GM20431 (cell line): ENCODE measurements around the gene RRBP1.

Experiments
- in situ Hi-C: fragments of 300-500 bp; cut with MseI, MboI; formaldehyde crosslinking; loops from one replicate; pipeline ENCODE4 v1.15.0; 2020; ENCODE audit warnings: low sequenced_read_pairs; ENCODE audit not compliant: unreplicated experiment

RRBP1 gene

DNA sequence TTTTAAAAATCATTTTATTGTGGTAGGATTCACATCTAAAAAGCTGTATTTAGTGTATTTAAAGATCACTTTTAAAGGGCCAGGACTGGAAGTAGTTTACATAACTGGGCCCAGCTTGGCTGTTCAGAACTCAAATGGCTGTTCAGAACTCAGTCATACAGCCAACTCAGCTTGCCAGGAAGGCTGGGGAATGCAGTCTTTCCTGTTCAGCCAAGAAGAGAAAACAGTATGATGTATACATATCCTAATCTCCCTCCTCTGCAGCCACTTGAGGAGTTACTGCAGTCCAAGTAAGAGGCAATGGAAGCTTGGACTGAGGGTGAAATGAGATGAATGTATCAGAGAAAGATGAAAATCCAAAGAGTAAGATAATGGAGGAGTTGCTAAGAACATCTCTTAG is 87.6 kb downstream of the RRBP1 start:
- in situ Hi-C loops = no loop called here

DNA sequence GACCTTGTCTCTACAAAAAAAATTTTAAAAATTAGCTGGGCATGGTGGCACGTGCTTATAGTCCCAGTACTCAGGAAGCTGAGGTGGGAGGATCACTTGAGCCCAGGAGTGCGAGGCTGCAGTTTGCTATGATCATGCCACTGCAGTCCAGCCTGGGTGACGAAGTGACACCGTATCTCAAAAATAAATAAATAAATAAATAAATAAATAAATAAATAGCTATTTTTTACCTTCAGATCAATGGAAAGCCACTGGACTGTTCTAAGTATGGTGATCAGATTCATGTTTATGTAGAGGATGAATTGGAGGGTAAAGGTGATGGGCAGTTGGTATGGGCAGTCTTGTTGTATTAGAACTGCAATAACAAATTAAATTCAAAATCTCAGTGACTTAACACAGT is 88.1 kb downstream of the RRBP1 start:
- in situ Hi-C loops = no loop called here

GRCh38 chr20:17590245-17590644 is 91.8 kb downstream of the RRBP1 start:
- in situ Hi-C loops = no loop called here

GRCh38 chr20:17589161-17589834 is 92.7 kb downstream of the RRBP1 start:
- in situ Hi-C loops = no loop called here

GRCh38 chr20:17587824-17588223 is 94.2 kb downstream of the RRBP1 start:
- in situ Hi-C loops = no loop called here

- in situ Hi-C loops = no loop called here
These were observed 94.9 kb downstream of the RRBP1 start for GRCh38 chr20:17587148-17587547.

DNA sequence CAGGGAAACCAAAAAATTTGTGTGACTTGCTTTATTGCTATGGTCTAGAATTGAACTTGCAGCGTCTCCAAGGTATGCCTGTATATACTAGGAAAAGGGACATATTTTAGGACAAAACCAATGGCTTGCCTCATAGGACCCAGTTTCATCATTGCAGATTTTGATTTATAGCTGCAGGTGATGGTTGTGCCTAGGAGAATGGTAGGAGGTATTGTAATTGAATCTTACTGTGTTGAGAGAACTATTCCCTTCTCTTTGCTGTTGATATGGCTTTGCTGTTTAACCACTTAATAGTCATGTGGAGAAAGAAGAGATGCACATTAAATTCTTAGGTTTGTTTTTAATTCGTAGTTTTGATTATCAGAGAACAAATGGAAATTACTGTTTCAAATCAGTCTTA is 95.8 kb downstream of the RRBP1 start:
- in situ Hi-C loops = no loop called here

DNA sequence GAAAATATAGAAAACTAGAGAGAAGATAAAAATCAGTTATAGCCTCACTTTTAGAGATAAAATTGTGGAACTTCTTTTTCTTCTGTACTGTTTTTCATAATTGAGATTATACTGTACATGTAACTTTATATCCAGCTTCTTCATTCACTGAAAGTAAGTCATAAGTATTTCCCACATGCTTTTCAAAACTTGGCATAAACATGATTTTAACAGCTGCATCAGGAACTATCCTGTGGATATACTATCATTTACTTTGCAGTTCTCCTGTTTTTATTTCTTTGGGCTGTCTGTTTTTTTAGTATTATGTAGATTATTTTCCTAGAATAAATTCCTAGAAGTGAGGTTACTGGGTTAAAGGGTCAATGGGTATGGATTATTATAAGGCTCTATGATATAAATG is 97.4 kb downstream of the RRBP1 start:
- in situ Hi-C loops = no loop called here

- in situ Hi-C loops = no loop called here
These were observed 98.9 kb downstream of the RRBP1 start for GRCh38 chr20:17583126-17583525.

GRCh38 chr20:17580895-17581294 is 101.1 kb downstream of the RRBP1 start:
- in situ Hi-C loops = no loop called here

DNA sequence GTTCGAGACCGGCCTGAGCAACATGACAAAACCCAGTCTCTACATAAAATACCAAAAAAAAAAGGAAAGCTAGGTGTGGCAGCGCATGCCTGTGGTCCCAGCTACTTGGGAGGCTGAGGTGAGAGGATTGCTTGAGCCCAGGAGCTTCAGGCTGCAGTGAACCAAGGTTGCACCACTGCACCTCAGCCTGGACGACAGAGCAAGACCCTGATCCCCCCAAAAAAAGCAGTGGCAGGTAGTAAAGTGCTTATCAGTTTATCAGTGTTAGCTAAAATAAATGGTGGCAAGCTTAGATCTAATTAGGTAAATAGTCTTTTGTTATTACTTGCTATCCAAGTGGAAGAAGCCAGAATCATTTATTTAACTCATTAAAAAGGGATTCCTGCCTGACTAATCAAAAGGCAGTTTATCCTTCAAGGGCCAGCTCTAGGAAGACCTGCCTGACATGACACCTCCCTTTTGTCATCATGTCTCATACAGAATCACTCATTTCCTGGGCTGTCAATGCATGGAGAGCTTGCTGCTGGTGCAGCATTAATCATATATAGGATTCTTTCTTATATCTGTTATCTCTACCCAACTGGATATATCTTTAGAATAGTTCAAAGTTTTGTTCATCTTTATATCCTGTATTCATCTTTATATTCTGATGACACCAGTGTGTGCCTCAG is 102.5 kb downstream of the RRBP1 start:
- in situ Hi-C loops = no loop called here

DNA sequence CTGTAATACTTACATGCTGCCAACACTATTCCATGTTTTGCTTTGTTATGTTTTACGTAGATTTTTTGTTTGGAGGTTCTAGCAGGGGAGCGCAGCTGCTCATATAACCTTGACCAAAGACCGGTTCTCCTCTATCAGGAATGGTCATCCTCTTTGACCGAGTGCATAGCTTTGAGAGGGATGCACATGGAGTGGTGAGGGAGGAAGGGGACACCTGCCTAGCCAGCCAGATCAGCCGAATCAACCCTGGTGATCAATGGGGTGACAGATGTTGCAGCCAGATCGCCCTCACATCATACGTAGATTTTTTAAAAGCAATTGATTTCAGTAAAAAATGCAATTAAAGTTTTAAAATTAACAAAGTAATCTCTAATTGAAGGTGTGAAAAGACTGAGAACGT is 105.8 kb downstream of the RRBP1 start:
- in situ Hi-C loops = no loop called here

GRCh38 chr20:17573463-17573862 is 108.6 kb downstream of the RRBP1 start:
- in situ Hi-C loops = no loop called here

- in situ Hi-C loops = no loop called here
These were observed 109.9 kb downstream of the RRBP1 start for GRCh38 chr20:17572034-17572638.

GRCh38 chr20:17571153-17571527 is 110.9 kb downstream of the RRBP1 start:
- in situ Hi-C loops = no loop called here

- in situ Hi-C loops = no loop called here
These were observed 111.5 kb downstream of the RRBP1 start for GRCh38 chr20:17570347-17571152.

- in situ Hi-C loops = no loop called here
These were observed 112.3 kb downstream of the RRBP1 start, which contains the start of gene DSTN for GRCh38 chr20:17569616-17570346. DSTN (plus strand) TSS chr20:17570075; CDS start chr20:17570209, 134 bp downstream.

DNA sequence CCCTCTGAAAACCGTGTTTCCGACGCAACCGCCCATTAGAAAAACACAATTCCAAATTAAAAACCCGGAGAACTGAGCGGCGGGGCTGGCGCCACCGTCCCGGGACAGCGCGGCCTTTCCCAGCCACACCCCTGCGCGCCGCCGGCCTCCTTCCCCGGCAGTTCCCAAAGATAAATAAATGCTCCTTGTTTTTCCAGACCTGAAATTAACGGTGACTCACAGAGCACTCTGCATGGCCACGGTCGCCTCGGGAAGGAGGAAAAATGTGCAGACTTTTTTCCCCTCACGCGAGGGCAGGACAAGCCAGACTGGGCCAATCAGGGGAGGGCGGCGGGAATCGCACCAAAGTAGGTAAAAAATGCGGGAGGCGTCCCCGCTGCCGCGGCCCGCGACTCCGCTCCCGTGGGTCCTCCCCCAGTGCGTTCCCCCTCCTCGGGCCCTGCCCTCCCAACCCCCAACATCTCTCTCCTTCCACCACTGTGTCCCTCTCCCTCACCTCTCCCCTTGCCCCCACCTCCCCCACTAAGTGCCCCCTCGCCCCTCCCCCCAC is 113.0 kb downstream of the RRBP1 start:
- in situ Hi-C loops = no loop called here

DNA sequence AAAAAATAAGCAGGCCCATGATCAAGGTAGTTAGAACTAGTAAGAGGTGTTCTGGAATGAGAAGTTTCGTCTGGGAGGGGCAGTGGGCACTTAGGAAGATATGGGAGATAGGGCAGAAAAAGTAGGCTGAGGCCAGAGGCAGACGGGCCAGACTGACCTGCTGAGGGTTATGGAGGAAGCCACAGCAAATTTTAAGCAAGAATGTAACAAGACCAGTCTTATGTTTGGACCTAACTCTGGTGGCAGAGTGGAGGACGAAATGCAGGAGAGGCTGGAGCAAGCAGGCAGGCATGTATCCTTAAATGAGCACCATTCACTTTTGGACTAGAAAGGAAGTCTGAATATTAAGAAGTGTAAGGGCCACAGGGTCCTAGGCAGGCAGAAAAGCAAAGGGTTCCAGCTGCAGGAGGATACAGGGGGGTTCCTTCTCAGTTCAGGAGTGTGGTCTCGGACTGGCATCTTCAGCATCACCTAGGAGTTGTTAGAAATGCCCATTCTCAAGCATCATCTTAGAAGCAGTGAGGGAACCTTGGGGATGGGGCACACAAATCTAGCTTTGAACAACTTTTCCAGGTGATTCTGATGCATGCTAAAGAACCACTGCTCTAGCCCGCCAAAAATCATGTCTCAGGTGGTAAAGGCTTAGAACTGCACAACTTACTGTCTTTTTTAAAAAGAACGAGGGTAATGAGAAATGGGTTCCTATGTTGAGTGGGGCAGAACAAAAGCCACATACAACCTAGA is 113.8 kb downstream of the RRBP1 start:
- in situ Hi-C loops = no loop called here
